DMS114 treated with DMSO at 0.1 percent for 48 hours (cell line): ENCODE data around the gene HSPB8.

Experiments used
- DNase-seq: peaks from one replicate; lab custom pipeline; 2025; ENCODE audit not compliant: unreplicated experiment; lab: John Stamatoyannopoulos, UW

The HSPB8 gene

GRCh38 chr12:119169150-119169549 lies 9.6 kb upstream of the HSPB8 start:
- no peak for DNase-seq

- DNase-seq, result no peak
Observed at GRCh38 chr12:119171291-119171690, 7.4 kb upstream of the HSPB8 start.

GRCh38 chr12:119171691-119172425 lies 6.9 kb upstream of the HSPB8 start:
- no peak for DNase-seq

GRCh38 chr12:119175081-119175480 lies 3.6 kb upstream of the HSPB8 start:
- no peak for DNase-seq

- no peak for DNase-seq
Observed at GRCh38 chr12:119176267-119177055, 2.3 kb upstream of the HSPB8 start.

GRCh38 chr12:119177056-119177325 lies 1.7 kb upstream of the HSPB8 start:
- DNase-seq, result no peak

GRCh38 chr12:119177724-119178380 lies 879 bp upstream of the HSPB8 start:
- DNase-seq, result no peak

- no peak for DNase-seq
Observed at GRCh38 chr12:119179335-119180021, 747 bp downstream of the HSPB8 start.

GRCh38 chr12:119180380-119181040 lies 1.8 kb downstream of the HSPB8 start:
- no peak for DNase-seq

- DNase-seq, result no peak
Observed at GRCh38 chr12:119181202-119181601, 2.5 kb downstream of the HSPB8 start.

- no peak for DNase-seq
Observed at GRCh38 chr12:119181944-119182343, 3.2 kb downstream of the HSPB8 start.

GRCh38 chr12:119182701-119183493 lies 4.2 kb downstream of the HSPB8 start:
- no peak for DNase-seq

- DNase-seq, result no peak
Observed at GRCh38 chr12:119183942-119184695, 5.4 kb downstream of the HSPB8 start.

- DNase-seq, result no peak
Observed at GRCh38 chr12:119195256-119195655, 16.5 kb downstream of the HSPB8 start.

- no peak for DNase-seq
Observed at GRCh38 chr12:119198440-119198839, 19.7 kb downstream of the HSPB8 start.

GRCh38 chr12:119200601-119201000 lies 21.9 kb downstream of the HSPB8 start:
- DNase-seq, result no peak

- no peak for DNase-seq
Observed at GRCh38 chr12:119201789-119202543, 23.2 kb downstream of the HSPB8 start.

GRCh38 chr12:119202544-119202943 lies 23.8 kb downstream of the HSPB8 start:
- DNase-seq, result no peak

GRCh38 chr12:119204131-119204530 lies 25.4 kb downstream of the HSPB8 start:
- no peak for DNase-seq
